GM12892 (cell line): ENCODE measurements around the gene GPR31.

Source experiments
- POLR2A ChIP-seq: IDR thresholded peaks from 2 replicates; pipeline ENCODE4 v1.6.1; 2011; ENCODE audit warnings: low read depth, low read length, control low read depth
- POLR2AphosphoS5 ChIP-seq: IDR thresholded peaks from 2 replicates; pipeline ENCODE4 v1.6.1; 2011; ENCODE audit warnings: low read depth, low read length, control low read depth

DNA sequence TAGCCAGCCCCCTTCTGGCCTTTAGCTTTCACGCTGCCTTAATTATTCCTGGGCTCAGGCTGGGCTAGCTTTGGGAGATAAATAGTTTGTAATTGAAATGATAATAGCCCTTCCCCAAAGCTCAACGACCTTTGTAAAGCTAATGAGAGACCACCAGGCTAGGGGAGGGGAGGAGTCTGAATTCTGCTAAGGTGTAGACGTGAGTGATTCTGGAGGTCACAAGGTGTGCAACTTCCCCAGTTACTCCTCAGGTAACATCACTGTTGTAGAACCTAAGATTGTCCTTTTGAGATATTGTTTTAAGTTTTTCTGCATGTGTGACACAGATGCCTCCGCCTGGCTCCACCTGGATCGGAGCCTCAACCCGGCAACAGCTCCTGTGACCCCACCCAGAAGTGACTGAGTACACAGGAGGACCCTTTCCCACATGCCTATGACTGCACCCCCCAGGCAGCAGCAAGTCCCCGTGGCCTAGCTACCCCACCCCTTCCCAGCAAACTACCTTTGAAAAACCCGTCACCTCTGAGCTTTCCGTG lies 5.8 kb upstream of the GPR31 start:
- no peak for TF ChIP-seq POLR2A
- no peak for TF ChIP-seq POLR2AphosphoS5
